ENCODE results near the gene RNASE4.
"Not testable (repeated sequence)": the region's sequence is repeated elsewhere in the genome, so short reads cannot be mapped to it uniquely, and the experiment has no call there.

RNASE4 gene

GRCh38 chr14:20683891-20684661 lies at the start of gene RNASE4:
Gene RNASE4, plus strand, starts transcription at chr14:20684560. Its CDS starts 14,812 bp downstream, at chr14:20699372.
- no peak for DNase-seq

DNA sequence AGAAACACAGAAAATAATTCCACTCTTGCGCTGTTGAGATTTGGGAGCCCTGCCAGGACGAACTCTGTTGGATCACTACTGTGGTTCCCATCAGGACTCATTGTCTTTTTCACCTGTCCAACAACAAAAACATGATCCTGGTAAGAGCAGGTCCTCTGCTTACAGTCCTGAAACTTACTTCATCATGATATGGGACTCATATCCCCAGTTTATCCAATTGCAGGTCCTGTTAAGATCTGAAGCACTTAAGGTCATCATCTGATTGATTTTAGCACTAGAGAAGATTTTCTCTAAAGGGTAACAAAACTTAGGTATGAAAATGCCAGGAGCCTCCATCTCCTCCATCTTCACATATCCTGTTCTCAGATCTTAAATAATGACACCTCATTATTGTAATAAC lies 42.8 kb upstream of the RNASE4 start, which contains the start of gene OR6S1:
TSS of gene OR6S1 (minus strand) at position 101 of the 400 bp plus-strand sequence. CDS start at position 101, 0 bp downstream.
- no peak for DNase-seq

DNA sequence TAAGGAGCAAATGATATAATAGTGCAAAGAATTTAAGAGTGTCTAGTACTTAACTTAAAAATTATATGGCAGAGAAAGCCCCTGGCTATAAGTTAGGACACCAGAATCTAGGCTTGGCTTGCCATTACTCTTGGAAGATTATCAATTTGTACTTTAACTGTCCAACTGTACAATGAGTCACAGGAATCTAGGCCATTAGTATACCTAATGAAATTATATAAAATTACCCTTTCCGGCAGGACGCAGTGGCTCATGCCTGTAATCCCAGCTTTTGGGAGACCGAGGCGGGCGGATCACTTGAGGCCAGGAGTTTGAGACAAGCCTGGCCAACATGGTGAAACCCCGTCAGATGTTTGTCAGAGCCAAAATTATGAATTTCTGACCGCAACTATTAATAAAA lies 42.2 kb upstream of the RNASE4 start:
- no peak for DNase-seq

GRCh38 chr14:20642755-20643154 lies 41.6 kb upstream of the RNASE4 start:
- DNase-seq, result not testable (repeated sequence)

GRCh38 chr14:20644520-20644919 lies 39.8 kb upstream of the RNASE4 start:
- DNase-seq, result no peak

DNA sequence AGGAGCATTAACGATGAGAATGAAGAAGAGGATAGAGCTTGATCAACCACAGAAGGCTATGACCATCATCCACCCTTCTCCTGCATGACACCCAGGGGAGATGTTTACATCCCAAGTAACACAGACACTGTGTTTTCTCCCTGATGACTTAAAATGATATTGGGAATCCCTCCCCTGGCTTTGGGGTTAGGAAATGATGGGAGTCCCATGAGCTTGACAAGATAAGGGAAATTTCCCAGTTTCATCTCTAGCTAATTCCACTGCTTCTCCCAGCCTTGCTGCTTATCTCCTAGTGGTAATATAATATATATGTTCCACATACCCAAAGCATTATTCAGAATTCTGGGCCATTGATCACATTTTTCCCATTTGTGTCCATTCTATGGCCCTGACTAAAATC lies 38.9 kb upstream of the RNASE4 start:
- DNase-seq, result no peak

- DNase-seq, result no peak
These were observed 31.1 kb upstream of the RNASE4 start for GRCh38 chr14:20652996-20653975.

DNA sequence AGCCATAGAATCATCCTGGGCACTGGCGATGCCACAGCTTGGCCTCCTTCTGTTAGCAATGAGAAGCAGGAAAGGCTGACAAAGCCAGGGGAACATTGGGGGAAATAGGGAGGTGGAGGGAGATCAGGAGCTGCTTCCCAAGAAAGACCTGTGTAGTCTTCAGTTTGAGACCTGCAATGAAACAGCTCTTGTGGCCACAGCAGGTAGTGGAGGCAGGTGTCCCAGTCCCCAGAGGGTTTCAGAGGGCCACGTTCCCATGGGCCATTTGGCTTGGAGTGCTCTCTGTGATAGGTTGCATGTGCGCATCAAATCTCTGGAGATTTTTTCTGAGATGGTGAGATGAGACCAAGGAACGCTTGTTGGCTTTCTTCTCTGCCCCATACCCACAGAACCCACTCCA lies 28.5 kb upstream of the RNASE4 start:
- DNase-seq, result no peak

- DNase-seq, result no peak
These were observed 28.1 kb upstream of the RNASE4 start for GRCh38 chr14:20656274-20656673.

GRCh38 chr14:20657216-20658211 lies 26.8 kb upstream of the RNASE4 start:
- DNase-seq, result no peak

GRCh38 chr14:20658246-20658645 lies 26.1 kb upstream of the RNASE4 start:
- no peak for DNase-seq

- DNase-seq, result no peak
These were observed 25.0 kb upstream of the RNASE4 start for GRCh38 chr14:20659336-20659735.

DNA sequence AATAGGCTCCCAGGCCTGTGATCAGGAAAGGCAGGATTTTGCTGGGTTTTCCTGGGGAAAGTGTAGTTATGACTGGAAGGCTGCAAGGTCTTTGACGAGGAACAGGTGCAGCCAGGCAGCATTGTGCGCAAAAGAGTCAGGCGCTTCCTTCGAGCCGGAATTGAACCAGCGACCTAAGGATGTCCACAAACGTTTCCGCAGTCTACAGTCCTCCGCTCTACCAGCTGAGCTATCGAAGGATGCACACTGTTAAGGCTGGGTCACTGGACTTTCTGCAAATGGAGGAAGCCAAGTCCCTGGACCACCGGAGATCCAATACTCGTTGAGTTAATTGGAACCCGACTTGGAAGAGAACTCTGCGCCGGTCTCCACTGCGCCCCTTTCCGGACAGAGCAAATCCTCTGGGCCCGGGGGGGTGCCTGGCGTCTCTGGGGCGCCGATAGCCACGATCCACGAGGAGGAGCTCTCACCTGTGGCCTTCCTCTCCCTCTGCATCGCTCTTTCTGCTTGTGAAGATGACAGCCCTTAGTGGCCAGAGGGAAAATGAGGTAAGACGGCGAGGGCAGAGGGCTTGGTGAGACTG lies 24.5 kb upstream of the RNASE4 start:
- no peak for DNase-seq

GRCh38 chr14:20661197-20661596 lies 23.2 kb upstream of the RNASE4 start:
- no peak for DNase-seq

GRCh38 chr14:20662968-20663732 lies 21.2 kb upstream of the RNASE4 start:
- DNase-seq, result no peak

DNA sequence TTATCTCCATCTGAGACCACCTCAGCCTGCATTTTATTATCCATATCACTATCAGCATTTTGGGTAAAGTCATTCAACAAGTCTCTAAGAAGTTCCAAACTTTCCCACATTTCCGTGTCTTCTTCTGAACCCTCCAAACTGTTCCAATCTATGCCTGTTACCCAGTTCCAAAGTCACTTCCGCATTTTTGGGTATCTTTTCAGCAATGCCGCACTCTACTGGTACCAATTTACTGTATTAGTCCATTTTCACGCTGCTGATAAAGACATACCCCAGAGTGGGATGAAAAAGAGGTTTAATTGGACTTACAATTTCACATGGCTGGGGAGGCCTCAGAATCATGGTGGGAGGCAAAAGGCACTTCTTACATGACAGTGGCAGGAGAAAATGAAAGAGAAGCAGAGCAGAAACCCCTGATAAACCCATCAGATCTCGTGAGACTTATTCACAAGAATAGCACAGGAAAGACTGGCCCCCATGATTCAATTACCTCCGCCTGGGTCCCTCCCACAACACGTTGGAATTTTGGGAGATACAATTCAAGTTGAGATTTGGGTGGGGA lies 17.9 kb upstream of the RNASE4 start:
- not testable (repeated sequence) for DNase-seq

DNA sequence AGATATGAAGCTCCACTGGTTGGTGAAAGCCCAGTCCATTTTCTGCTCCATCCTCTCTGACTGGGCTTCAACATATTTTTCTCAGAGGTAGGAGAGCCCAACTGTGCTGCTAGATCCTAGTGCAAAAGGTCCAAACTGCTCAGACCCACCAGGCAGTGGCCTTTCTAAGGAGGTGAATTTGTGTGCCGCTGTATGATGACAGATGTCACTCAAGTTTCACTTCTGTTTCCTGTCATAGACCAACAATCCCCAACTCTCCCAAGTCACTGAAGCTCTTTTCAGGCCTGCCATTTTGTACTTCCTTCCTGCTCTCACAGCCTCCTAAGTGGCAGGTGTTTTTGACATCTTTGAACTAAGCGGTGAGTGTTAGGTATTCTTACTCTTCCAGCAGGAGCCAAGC lies 16.4 kb upstream of the RNASE4 start:
- no peak for DNase-seq

GRCh38 chr14:20668969-20669368 lies 15.4 kb upstream of the RNASE4 start:
- DNase-seq, result no peak

DNA sequence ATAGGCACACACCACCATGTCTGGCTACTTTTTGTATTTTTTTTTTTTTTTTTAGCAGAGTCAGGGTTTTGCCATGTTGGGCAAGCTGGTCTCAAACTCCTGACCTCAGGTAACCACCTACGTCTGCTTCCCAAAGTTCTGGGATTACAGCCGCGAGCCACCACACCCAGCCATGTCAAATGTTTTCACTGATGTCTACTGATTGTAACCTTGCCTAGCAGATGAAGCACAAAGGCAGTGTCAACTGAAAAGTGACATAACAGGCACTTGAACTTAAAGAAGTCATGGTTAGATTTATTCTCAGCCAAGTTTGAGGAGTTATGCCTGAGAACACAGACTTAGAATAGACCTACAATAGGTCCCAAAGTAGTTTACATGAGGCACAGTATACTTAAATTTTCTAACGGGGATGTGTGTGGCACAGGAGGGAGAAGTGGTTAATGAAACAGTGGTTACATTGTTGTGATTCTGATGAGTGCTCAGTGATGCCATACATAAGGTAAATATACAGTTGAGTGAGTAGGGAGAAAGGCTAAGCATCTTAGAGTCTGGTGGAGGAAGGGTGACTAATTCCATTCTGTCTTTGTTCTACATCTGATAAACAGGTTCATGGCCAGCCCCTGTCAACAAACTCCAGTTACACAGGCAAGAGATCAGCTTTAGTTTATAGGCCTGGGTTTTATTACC lies 12.6 kb upstream of the RNASE4 start:
- DNase-seq, result no peak

DNA sequence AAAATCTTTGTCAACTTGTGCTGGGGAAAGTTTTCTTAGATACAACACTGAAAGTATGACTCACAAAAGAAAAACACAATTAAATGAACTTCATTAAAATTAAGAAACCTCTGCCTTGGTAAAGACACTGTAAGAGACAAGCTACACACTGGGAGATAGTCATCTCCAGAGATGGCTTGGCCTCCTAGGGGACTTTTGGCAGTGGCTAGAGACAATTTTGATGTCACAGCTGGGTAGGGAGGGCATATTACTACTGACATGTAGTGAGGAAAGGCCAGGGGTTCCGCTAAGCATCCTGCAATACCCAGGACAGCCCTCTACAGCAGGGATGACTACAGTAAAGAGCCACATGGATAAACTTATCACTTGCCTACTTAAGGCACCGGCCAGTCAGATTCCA lies 8.7 kb upstream of the RNASE4 start:
- DNase-seq, result no peak
